Neural progenitor cell (in vitro differentiated cells): ENCODE results near the gene GBP5.

Experiments used
- CTCF ChIP-seq: fragments of 200-600 bp; sonication (generic); IDR thresholded peaks from 2 replicates; pipeline ENCODE4 v1.5.1; 2017; ENCODE audit warnings: antibody characterized with exemption, mild to moderate bottlenecking
- EZH2 ChIP-seq: fragments of 200-600 bp; sonication (generic); IDR thresholded peaks from 2 replicates; pipeline ENCODE4 v1.6.1; 2017; ENCODE audit warnings: antibody characterized with exemption, mild to moderate bottlenecking, moderate library complexity
- EZH2phosphoT487 ChIP-seq: fragments of 200-600 bp; sonication (generic); IDR thresholded peaks from 2 replicates; pipeline ENCODE4 v1.6.1; 2017; ENCODE audit warnings: antibody characterized with exemption

- TF ChIP-seq CTCF = no peak
- no peak for TF ChIP-seq EZH2phosphoT487
- TF ChIP-seq EZH2 = no peak
Measured at GRCh38 chr1:89270423-89270822, 2.2 kb downstream of the GBP5 start.
